Stimulated activated CD4-positive, alpha-beta T cell treated with anti-CD3 and anti-CD28 coated beads, Interleukin-2, amount 100 ng/mL, for 24 hours (primary cell): ENCODE data around the gene DCTD.

ENCODE experiments used
- DNase-seq, 2 donors: peaks; one replicate each; pipeline ENCODE4 v3.0.0-alpha.2; 2020

DCTD gene

GRCh38 chr4:182866746-182867145 lies 50.4 kb downstream of the DCTD start:
- DNase-seq: no peak

- DNase-seq: no peak
Measured at GRCh38 chr4:182863501-182863900, 53.7 kb downstream of the DCTD start.

GRCh38 chr4:182862921-182863320 lies 54.3 kb downstream of the DCTD start:
- DNase-seq: no peak

- no peak for DNase-seq
Measured at GRCh38 chr4:182862141-182862875, 54.9 kb downstream of the DCTD start.

- DNase-seq: no peak
Measured at GRCh38 chr4:182861346-182861745, 55.8 kb downstream of the DCTD start.

GRCh38 chr4:182859730-182860129 lies 57.5 kb downstream of the DCTD start:
- DNase-seq: no peak

GRCh38 chr4:182858711-182859110 lies 58.5 kb downstream of the DCTD start:
- DNase-seq: no peak

- no peak for DNase-seq
Measured at GRCh38 chr4:182856862-182857261, 60.3 kb downstream of the DCTD start.

- DNase-seq: no peak
Measured at GRCh38 chr4:182855877-182856276, 61.3 kb downstream of the DCTD start.

- DNase-seq: no peak
Measured at GRCh38 chr4:182855312-182855711, 61.9 kb downstream of the DCTD start.

- no peak for DNase-seq
Measured at GRCh38 chr4:182854466-182854865, 62.7 kb downstream of the DCTD start.

- no peak for DNase-seq
Measured at GRCh38 chr4:182853731-182854330, 63.4 kb downstream of the DCTD start.

- DNase-seq: no peak
Measured at GRCh38 chr4:182848685-182849084, 68.5 kb downstream of the DCTD start.

GRCh38 chr4:182847576-182848450 lies 69.4 kb downstream of the DCTD start:
- DNase-seq: no peak

GRCh38 chr4:182846036-182846435 lies 71.2 kb downstream of the DCTD start:
- no peak for DNase-seq

- no peak for DNase-seq
Measured at GRCh38 chr4:182845618-182846017, 71.6 kb downstream of the DCTD start.

- DNase-seq: no peak
Measured at GRCh38 chr4:182843808-182844325, 73.3 kb downstream of the DCTD start.

- DNase-seq: no peak
Measured at GRCh38 chr4:182842759-182843390, 74.3 kb downstream of the DCTD start.

- no peak for DNase-seq
Measured at GRCh38 chr4:182842104-182842600, 75.0 kb downstream of the DCTD start.

- DNase-seq: no peak
Measured at GRCh38 chr4:182840108-182840507, 77.1 kb downstream of the DCTD start.
